Liver (tissue), 3 donors: Measurements from ENCODE around the gene KLLN.

Experiments
- CTCF ChIP-seq: fragments of 150-350 bp; IDR thresholded peaks from 2 replicates; pipeline ENCODE4 v1.5.1; 2017; ENCODE audit warnings: improper control_type of control experiment, low read depth, low read length; ENCODE audit not compliant: missing input control
- JUND ChIP-seq, 2 donors: IDR thresholded peaks; 2 replicates each; pipeline ENCODE4 v1.6.1; 2016; ENCODE audit warnings: antibody characterized with exemption in 2 of 2
- RAD21 ChIP-seq, 2 donors: IDR thresholded peaks; 2 replicates each; pipeline ENCODE4 v1.6.1; 2016; ENCODE audit warnings: antibody characterized with exemption in 2 of 2, mild to moderate bottlenecking in 2 of 2
- REST ChIP-seq: IDR thresholded peaks from 2 replicates; pipeline ENCODE4 v1.6.1; 2016; ENCODE audit warnings: antibody characterized with exemption, mild to moderate bottlenecking
- RXRA ChIP-seq, 2 donors: IDR thresholded peaks; 2 replicates each; pipeline ENCODE4 v1.6.1; 2017 to 2018; ENCODE audit warnings: antibody characterized with exemption in 2 of 2, mild to moderate bottlenecking in 1 of 2
- SP1 ChIP-seq: IDR thresholded peaks from 2 replicates; pipeline ENCODE4 v1.6.1; 2018; ENCODE audit warnings: antibody characterized with exemption, mild to moderate bottlenecking
- TAF1 ChIP-seq: conservative IDR thresholded peaks from 2 replicates; pipeline ENCODE4 v1.6.1; 2016; ENCODE audit warnings: antibody characterized with exemption, mild to moderate bottlenecking
- ZBTB33 ChIP-seq: IDR thresholded peaks from 2 replicates; pipeline ENCODE4 v1.6.1; 2016; ENCODE audit warnings: antibody characterized with exemption
- donor health status: healthy.
- donor health status: healthy.

GRCh38 chr10:87818505-87819288 is 44.6 kb downstream of the KLLN start:
- TF ChIP-seq CTCF (no peak), TAF1 (no peak), RXRA (IDR thresholded peaks at IDR 0.05) (no peak), SP1 (no peak), ZBTB33 (no peak), RAD21 (IDR thresholded peaks at IDR 0.05) (peak in 1 of 2 donors; percentile 16), JUND (IDR thresholded peaks at IDR 0.05) (no peak), REST (no peak)
